HepG2 (cell line): Measurements from ENCODE around the gene SRP68.

Source experiments
- CCAR2 ChIP-seq: fragments of 200-400 bp; formaldehyde crosslinking; optimal IDR thresholded peaks from 2 replicates; pipeline ENCODE3; 2018; ENCODE audit warnings: low read depth, mild to moderate bottlenecking, low read length, moderate library complexity
- EEA1 ChIP-seq: sonication (generic); formaldehyde crosslinking; IDR thresholded peaks from 2 replicates; pipeline ENCODE4 v1.5.1; 2020; ENCODE audit warnings: mild to moderate bottlenecking, missing genetic modification reagents, borderline replicate concordance
- FLYWCH1 ChIP-seq: sonication (generic); formaldehyde crosslinking; IDR thresholded peaks from 2 replicates; pipeline ENCODE4 v1.8.1; 2023; ENCODE audit warnings: mild to moderate bottlenecking, missing genetic modification reagents
- MXI1 ChIP-seq: IDR thresholded peaks from 3 replicates; pipeline ENCODE4 v1.6.1; 2012; ENCODE audit warnings: low read depth, low read length, inconsistent platforms, borderline replicate concordance
- POGZ ChIP-seq: sonication (generic); formaldehyde crosslinking; IDR thresholded peaks from 2 replicates; pipeline ENCODE4 v1.4.0; 2020; ENCODE audit warnings: mild to moderate bottlenecking, missing genetic modification reagents
- POLR2A ChIP-seq, 2 experiments: IDR thresholded peaks; 2 replicates each; pipeline ENCODE4 v1.6.1; 2011; ENCODE audit warnings: low read depth in 2 of 2, low read length in 2 of 2, mild to moderate bottlenecking in 1 of 2, moderate library complexity in 1 of 2; ENCODE audit not compliant: insufficient read depth in 1 of 2
- RAD21 ChIP-seq: fragments of 450-650 bp; formaldehyde crosslinking; IDR thresholded peaks from 2 replicates; pipeline ENCODE4 v1.5.0; 2020; ENCODE audit warnings: mild to moderate bottlenecking
- YEATS4 ChIP-seq: sonication (generic); formaldehyde crosslinking; IDR thresholded peaks from 2 replicates; pipeline ENCODE4 v1.4.0; 2020; ENCODE audit warnings: missing genetic modification reagents, borderline replicate concordance
- ZNF224 ChIP-seq: sonication (generic); formaldehyde crosslinking; IDR thresholded peaks from 2 replicates; pipeline ENCODE4 v1.5.0; 2020; ENCODE audit warnings: mild to moderate bottlenecking, missing genetic modification reagents
- ZNF781 ChIP-seq: sonication (generic); formaldehyde crosslinking; IDR thresholded peaks from 2 replicates; pipeline ENCODE4 v1.5.1; 2020; ENCODE audit warnings: borderline replicate concordance, mild to moderate bottlenecking, missing genetic modification reagents; ENCODE audit errors: not compliant biosample characterization
- ZSCAN21 ChIP-seq: sonication (generic); formaldehyde crosslinking; IDR thresholded peaks from 2 replicates; pipeline ENCODE4 v1.8.0; 2022; ENCODE audit warnings: mild to moderate bottlenecking, missing genetic modification reagents, moderate library complexity, borderline replicate concordance
- TF ChIP-seq, protein P1 (sequence below): sonication (generic); formaldehyde crosslinking; IDR thresholded peaks from 2 replicates; pipeline ENCODE4 v1.8.0; 2022; ENCODE audit warnings: missing genetic modification reagents, mild to moderate bottlenecking, moderate library complexity, borderline replicate concordance
- TF ChIP-seq, protein P2 (sequence below): sonication (generic); formaldehyde crosslinking; IDR thresholded peaks from 2 replicates; pipeline ENCODE4 v1.5.0; 2020; ENCODE audit warnings: mild to moderate bottlenecking, missing genetic modification reagents, moderate library complexity

DNA sequence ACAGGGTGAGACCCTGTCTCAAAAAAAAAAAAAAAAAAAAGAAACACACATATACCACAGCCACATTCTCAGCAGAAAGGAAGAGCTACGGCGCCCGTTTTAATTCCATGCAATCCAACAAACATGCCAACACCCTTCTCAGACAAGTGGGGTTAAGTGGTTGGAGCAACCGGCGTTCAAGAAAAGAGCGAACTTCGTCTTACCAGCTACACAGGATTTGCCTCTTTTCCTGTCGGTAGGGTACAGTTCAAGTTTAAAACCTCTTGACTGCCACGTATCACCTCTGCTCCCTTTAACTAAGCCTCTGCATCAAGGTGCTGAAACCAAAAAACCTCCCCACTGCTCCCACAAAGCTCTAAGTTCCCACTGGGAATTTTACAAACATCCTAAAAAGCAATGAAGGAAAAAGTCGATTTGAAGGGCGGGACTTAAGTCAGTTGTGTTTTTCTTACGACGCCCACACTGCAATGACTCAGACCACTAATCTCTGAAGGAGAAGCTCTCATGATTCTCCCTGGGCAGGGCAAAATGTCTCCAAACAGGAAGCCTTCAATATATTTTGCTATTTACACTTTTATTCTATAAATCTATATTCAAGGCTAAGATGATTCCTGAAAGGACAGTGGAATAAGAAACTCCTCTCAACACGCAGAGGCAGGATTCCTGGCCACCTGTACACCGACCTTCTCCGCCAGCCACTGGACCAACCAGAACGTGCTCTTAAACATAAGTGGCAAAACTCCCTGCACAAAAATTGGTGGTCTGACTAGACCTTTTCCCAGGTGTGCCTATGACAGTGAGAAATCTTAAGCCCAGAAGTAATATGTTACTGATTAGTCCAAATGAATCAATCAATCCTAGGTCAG lies 18.8 kb downstream of the SRP68 start:
- TF ChIP-seq YEATS4 (CRISPR knock-in tag) (no peak), ZNF224 (CRISPR knock-in tag) (no peak), ZSCAN21 (CRISPR knock-in tag) (no peak), POLR2A (IDR thresholded peaks at IDR 0.05; ENCODE audit: insufficient read depth in 1 of 2, low read depth in 2 of 2, low read length in 2 of 2) (no peak), MXI1 (no peak), POGZ (no peak), CCAR2 (no peak), EEA1 (no peak), ZNF781 (CRISPR knock-in tag) (no peak), FLYWCH1 (CRISPR knock-in tag) (no peak), RAD21 (CRISPR knock-in tag) (no peak)
- TF ChIP-seq, protein P1, sequence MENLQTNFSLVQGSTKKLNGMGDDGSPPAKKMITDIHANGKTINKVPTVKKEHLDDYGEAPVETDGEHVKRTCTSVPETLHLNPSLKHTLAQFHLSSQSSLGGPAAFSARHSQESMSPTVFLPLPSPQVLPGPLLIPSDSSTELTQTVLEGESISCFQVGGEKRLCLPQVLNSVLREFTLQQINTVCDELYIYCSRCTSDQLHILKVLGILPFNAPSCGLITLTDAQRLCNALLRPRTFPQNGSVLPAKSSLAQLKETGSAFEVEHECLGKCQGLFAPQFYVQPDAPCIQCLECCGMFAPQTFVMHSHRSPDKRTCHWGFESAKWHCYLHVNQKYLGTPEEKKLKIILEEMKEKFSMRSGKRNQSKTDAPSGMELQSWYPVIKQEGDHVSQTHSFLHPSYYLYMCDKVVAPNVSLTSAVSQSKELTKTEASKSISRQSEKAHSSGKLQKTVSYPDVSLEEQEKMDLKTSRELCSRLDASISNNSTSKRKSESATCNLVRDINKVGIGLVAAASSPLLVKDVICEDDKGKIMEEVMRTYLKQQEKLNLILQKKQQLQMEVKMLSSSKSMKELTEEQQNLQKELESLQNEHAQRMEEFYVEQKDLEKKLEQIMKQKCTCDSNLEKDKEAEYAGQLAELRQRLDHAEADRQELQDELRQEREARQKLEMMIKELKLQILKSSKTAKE (CRISPR knock-in tag), result no peak
- TF ChIP-seq, protein P2, sequence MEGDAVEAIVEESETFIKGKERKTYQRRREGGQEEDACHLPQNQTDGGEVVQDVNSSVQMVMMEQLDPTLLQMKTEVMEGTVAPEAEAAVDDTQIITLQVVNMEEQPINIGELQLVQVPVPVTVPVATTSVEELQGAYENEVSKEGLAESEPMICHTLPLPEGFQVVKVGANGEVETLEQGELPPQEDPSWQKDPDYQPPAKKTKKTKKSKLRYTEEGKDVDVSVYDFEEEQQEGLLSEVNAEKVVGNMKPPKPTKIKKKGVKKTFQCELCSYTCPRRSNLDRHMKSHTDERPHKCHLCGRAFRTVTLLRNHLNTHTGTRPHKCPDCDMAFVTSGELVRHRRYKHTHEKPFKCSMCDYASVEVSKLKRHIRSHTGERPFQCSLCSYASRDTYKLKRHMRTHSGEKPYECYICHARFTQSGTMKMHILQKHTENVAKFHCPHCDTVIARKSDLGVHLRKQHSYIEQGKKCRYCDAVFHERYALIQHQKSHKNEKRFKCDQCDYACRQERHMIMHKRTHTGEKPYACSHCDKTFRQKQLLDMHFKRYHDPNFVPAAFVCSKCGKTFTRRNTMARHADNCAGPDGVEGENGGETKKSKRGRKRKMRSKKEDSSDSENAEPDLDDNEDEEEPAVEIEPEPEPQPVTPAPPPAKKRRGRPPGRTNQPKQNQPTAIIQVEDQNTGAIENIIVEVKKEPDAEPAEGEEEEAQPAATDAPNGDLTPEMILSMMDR, result no peak
